Measurements from ENCODE around the gene ZSCAN10. TPM values are rescaled to one million over a fixed set of nuclear protein-coding genes. Genes with fewer than 3 reads are reported as not detected.

ZSCAN10 gene
- total and polyA plus RNA-seq, 2 donors (not counting 3 experiments of a cell fraction or from before 2014, with no cell fraction given) = not detected

DNA sequence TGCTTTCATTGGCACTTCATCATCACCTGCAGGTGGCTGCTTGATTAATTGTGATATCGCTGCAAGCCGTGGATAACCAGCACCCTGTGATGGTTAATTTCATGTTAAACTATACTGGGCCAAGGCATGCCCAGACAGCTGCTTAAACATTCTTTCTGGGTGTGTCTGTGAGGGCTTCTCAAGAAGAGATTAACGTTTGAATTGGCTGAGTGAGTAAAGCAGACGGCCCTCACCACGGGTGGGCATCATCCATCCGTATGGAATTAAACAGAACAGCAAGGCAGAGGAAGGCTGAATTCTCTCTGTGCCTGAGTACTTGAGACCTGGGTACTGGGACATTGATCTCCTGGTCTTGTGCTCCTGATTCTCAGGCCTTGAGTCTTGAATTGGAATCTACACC, 28.7 kb upstream of the ZSCAN10 start:
- H3K9ac ChIP-seq (replicated peaks; ENCODE audit: extremely low read depth, insufficient read depth, low read length) = no peak overlapping the region
- H3K36me3 ChIP-seq (ENCODE audit: control insufficient read depth in 2 of 2, extremely low read depth in 1 of 2, insufficient read depth in 2 of 2, low read length in 2 of 2) = peaks cover 4% of the 10 kb centered on the region in 2 experiments
- ChIA-PET CTCF (interaction anchor here (1.0 to 6.9 kb wide), 6 partner anchors 19 to 96 kb away, joined by 3 to 138 read pairs (median 52); partner anchors contain the start of gene ZSCAN10), POLR2A (no interaction called here)
- BruUV-seq (replicated peaks) = no TSS peak
- no peak overlapping the region for H3K27ac ChIP-seq (ENCODE audit: insufficient read depth, low read depth, low read length)
- TF ChIP-seq FOS (IDR thresholded peaks at IDR 0.05; ENCODE audit: borderline replicate concordance, insufficient read depth, low read length) (no peak), JUN (IDR thresholded peaks at IDR 0.05; ENCODE audit: borderline replicate concordance, insufficient read depth, insufficient read length, low read depth) (no peak), POLR2A (IDR thresholded peaks at IDR 0.05; ENCODE audit: low read depth, low read length) (no peak), POLR2AphosphoS5 (IDR thresholded peaks at IDR 0.05; ENCODE audit: insufficient read depth, low read depth, low read length) (no peak)
- TF ChIP-seq, protein P1, sequence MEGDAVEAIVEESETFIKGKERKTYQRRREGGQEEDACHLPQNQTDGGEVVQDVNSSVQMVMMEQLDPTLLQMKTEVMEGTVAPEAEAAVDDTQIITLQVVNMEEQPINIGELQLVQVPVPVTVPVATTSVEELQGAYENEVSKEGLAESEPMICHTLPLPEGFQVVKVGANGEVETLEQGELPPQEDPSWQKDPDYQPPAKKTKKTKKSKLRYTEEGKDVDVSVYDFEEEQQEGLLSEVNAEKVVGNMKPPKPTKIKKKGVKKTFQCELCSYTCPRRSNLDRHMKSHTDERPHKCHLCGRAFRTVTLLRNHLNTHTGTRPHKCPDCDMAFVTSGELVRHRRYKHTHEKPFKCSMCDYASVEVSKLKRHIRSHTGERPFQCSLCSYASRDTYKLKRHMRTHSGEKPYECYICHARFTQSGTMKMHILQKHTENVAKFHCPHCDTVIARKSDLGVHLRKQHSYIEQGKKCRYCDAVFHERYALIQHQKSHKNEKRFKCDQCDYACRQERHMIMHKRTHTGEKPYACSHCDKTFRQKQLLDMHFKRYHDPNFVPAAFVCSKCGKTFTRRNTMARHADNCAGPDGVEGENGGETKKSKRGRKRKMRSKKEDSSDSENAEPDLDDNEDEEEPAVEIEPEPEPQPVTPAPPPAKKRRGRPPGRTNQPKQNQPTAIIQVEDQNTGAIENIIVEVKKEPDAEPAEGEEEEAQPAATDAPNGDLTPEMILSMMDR (IDR thresholded peaks at IDR 0.05; ENCODE audit: extremely low read depth in 1 of 2, insufficient read depth in 1 of 2, low read depth in 1 of 2, low read length in 2 of 2) = no peak
- FAIRE-seq (no peak), DNase-seq (ENCODE audit: low read depth, low spot score) (no peak)
- no peaks in the 10 kb centered on the region for H3K9me3 ChIP-seq (replicated peaks; ENCODE audit: control insufficient read depth, insufficient read depth, low read length)
- dilution Hi-C loops (cut with MboI; ENCODE audit: extremely low pct_ligation_motif_present, low sequenced_read_pairs) (no loop called here), intact Hi-C loops (cut with micrococcal nuclease) (no loop called here)
- H2AFZ ChIP-seq (ENCODE audit: low read depth, low read length) = no peak overlapping the region
- H4K20me1 ChIP-seq (replicated peaks; ENCODE audit: control insufficient read depth, extremely low read depth, insufficient read depth, low read length) = no peaks in the 10 kb centered on the region
- H3K79me2 ChIP-seq (ENCODE audit: control insufficient read depth, insufficient read depth, low read length) = peaks cover 2% of the 10 kb centered on the region
- H3K4me3 ChIP-seq (replicated peaks in 1 of 3; ENCODE audit: insufficient read depth in 1 of 3, low read depth in 1 of 3, low read length in 3 of 3) = no peak overlapping the region
- H3K27me3 ChIP-seq (ENCODE audit: control insufficient read depth in 2 of 2, insufficient read depth in 2 of 2, low read length in 2 of 2) = no peaks in the 10 kb centered on the region
- H3K4me1 ChIP-seq (ENCODE audit: control insufficient read depth, extremely low read depth, insufficient read depth, low read length) = peaks cover 10% of the 10 kb centered on the region
- no peak overlapping the region for H3K4me2 ChIP-seq (ENCODE audit: insufficient read depth, low read length)
- no peaks in the 10 kb centered on the region for H3K9me1 ChIP-seq (replicated peaks; ENCODE audit: control insufficient read depth, extremely low read depth, insufficient read depth, low read length)
